ENCODE data around the gene BCAP29. TPM values are rescaled to one million over a fixed set of nuclear protein-coding genes. Genes with fewer than 3 reads are reported as not detected.

Gene BCAP29
- polyA plus RNA-seq, 4 donors = 16.8 to 39.6 (median 27.1) TPM

DNA sequence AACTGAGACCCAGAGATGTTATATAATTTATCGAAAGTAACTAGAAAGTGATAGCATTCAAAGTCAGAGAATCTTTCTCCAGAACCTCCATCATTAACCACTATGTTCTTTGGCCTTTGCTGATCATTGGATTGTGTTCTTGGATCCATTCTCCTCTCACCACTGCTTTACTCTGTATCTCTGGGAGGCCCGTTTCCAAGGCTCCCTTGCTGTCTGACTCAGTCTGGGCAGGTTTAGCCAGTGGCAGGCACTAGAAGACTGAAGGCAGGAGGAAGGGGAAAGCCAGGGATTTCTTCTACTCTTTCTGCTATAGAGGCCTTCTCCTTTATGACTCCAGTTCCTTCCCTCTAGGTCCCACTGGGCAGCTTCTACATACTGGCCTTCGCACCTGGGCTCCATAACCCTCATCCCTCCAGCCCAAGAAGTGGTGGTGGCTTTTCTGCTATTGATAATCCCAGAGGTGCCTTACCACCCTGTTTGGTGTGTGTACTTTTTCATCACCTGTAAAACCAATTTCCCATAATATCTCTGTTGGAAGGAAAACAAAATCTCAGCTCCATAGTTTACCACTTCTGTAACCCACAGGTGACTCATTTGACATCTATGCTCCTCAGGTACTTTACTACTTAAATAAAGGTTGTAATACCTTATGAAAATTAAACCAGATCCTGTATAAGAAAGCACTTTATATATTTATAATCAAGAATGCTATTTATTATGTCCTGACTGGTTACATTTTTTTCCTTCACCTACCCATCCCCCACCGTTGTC is 36.0 kb downstream of the BCAP29 start:
- Histone ChIP-seq H3K4me3 (ENCODE audit: low read depth in 1 of 3, low read length in 3 of 3) (no peak overlapping the region), H3K4me1 (ENCODE audit: control insufficient read depth in 3 of 3, insufficient read depth in 2 of 3, low read depth in 1 of 3, low read length in 2 of 3) (peaks cover 0 to 5% (median 0%) of the 10 kb centered on the region in 3 donors), H3K27ac (ENCODE audit: low read depth in 1 of 3, low read length in 2 of 3) (no peak overlapping the region), H3K9me3 (ENCODE audit: control insufficient read depth in 2 of 2, insufficient read depth in 1 of 2, low read depth in 1 of 2, low read length in 1 of 2) (no peaks in the 10 kb centered on the region), H3K36me3 (ENCODE audit: control insufficient read depth in 3 of 3, insufficient read depth in 2 of 3, low read depth in 1 of 3, low read length in 3 of 3) (peaks cover 4 to 18% (median 6%) of the 10 kb centered on the region in 3 donors), H3K27me3 (ENCODE audit: control insufficient read depth in 3 of 3, insufficient read depth in 3 of 3, low read length in 3 of 3) (no peaks in the 10 kb centered on the region)
- DNase-seq = no peak
- no peak for FAIRE-seq
- 95 to 97% (median 97%) methylated on average over 4 of the region's 4 CpGs for WGBS, 3 donors

DNA sequence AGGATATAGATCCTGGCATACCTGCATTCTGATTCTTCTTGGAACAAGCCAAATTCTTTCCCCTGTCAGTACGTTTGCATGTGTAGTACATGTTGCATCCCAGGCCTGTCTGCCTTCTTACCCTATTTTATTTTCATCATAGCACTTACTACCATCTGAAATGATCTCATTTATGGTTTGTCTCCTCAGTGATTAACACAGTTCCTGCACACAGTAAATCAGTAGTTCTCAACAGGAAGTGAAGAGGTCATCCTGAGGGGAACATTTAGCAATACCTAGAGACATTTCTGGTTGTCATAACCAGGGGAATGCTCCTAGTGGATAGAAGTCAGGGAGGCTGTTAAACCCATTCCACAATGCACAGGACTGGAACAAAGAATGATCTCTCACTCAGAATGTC is 42.4 kb downstream of the BCAP29 start:
- Histone ChIP-seq H3K27ac (ENCODE audit: low read depth in 1 of 3, low read length in 2 of 3) (peak overlapping the region in 2 of 3 donors; percentile 14 to 50), H3K4me1 (ENCODE audit: control insufficient read depth in 3 of 3, insufficient read depth in 2 of 3, low read depth in 1 of 3, low read length in 2 of 3) (peaks cover 0 to 8% (median 0%) of the 10 kb centered on the region in 3 donors), H3K36me3 (ENCODE audit: control insufficient read depth in 3 of 3, insufficient read depth in 2 of 3, low read depth in 1 of 3, low read length in 3 of 3) (peaks cover 0 to 3% (median 0%) of the 10 kb centered on the region in 3 donors), H3K27me3 (ENCODE audit: control insufficient read depth in 3 of 3, insufficient read depth in 3 of 3, low read length in 3 of 3) (no peaks in the 10 kb centered on the region), H3K9me3 (ENCODE audit: control insufficient read depth in 2 of 2, insufficient read depth in 1 of 2, low read depth in 1 of 2, low read length in 1 of 2) (no peaks in the 10 kb centered on the region), H3K4me3 (ENCODE audit: low read depth in 1 of 3, low read length in 3 of 3) (no peak overlapping the region)
- DNase-seq (peak in 1 of 2 donors; percentile 71), FAIRE-seq (no peak)
- 69 to 93% (median 72%) methylated on average over 1 of the region's 1 CpG for WGBS, 3 donors

DNA sequence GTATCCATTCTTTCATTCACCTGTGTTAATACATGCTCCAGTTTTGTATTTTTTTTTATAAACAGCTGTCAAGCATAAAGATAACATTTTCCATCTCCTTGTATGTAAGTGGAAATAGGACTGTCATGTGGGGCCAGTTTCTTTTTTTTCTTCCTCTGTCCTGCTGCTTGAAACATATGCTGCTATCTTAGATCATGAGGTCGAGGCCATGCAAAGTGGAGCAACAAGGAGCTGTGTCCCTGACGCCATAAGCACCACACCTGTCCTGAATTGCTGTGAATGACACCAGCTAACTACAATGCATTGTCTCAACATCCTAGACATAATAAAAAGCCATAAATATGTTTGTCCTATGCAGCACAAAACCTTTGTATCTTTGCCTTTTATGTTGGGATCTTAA is 42.8 kb downstream of the BCAP29 start:
- no peaks in the 10 kb centered on the region for H3K9me3 ChIP-seq (ENCODE audit: control insufficient read depth in 2 of 2, insufficient read depth in 1 of 2, low read depth in 1 of 2, low read length in 1 of 2)
- DNase-seq = peak in 1 of 2 donors; percentile 59
- peaks cover 0 to 3% (median 0%) of the 10 kb centered on the region in 3 donors for H3K36me3 ChIP-seq (ENCODE audit: control insufficient read depth in 3 of 3, insufficient read depth in 2 of 3, low read depth in 1 of 3, low read length in 3 of 3)
- peaks cover 0 to 8% (median 0%) of the 10 kb centered on the region in 3 donors for H3K4me1 ChIP-seq (ENCODE audit: control insufficient read depth in 3 of 3, insufficient read depth in 2 of 3, low read depth in 1 of 3, low read length in 2 of 3)
- no peaks in the 10 kb centered on the region for H3K27me3 ChIP-seq (ENCODE audit: control insufficient read depth in 3 of 3, insufficient read depth in 3 of 3, low read length in 3 of 3)
- WGBS, 3 donors = 37 to 68% (median 59%) methylated on average over 2 of the region's 2 CpGs
- H3K4me3 ChIP-seq (ENCODE audit: low read depth in 1 of 3, low read length in 3 of 3) = no peak overlapping the region
- no peak for FAIRE-seq
- peak overlapping the region in 1 of 3 donors; percentile 50 for H3K27ac ChIP-seq (ENCODE audit: low read depth in 1 of 3, low read length in 2 of 3)

DNA sequence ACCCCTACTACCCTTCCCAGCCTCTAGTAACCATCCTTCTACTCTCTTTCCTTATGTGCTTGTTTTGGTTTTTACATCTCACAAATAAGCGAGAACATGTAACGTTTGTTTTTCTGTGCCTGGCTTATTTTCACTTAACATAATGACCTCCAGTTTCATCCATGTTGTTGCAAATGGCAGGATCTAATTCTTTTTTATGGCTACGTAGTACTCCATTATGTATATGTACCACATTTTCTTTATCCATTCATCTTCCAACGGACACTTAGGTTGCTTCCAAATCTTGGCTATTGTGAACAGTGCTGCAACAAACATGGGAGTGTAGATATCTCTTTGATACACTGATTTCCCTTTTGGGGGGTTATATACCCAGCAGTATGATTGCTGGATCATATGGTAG is 47.0 kb downstream of the BCAP29 start:
- FAIRE-seq (no peak), DNase-seq (no peak)
- H3K9me3 ChIP-seq (ENCODE audit: control insufficient read depth in 2 of 2, insufficient read depth in 1 of 2, low read depth in 1 of 2, low read length in 1 of 2) = no peaks in the 10 kb centered on the region
- H3K4me1 ChIP-seq (ENCODE audit: control insufficient read depth in 3 of 3, insufficient read depth in 2 of 3, low read depth in 1 of 3, low read length in 2 of 3) = peaks cover 0 to 7% (median 0%) of the 10 kb centered on the region in 3 donors
- WGBS, 3 donors = 94 to 99% (median 98%) methylated on average over 4 of the region's 4 CpGs
- no peaks in the 10 kb centered on the region for H3K27me3 ChIP-seq (ENCODE audit: control insufficient read depth in 3 of 3, insufficient read depth in 3 of 3, low read length in 3 of 3)
- H3K36me3 ChIP-seq (ENCODE audit: control insufficient read depth in 3 of 3, insufficient read depth in 2 of 3, low read depth in 1 of 3, low read length in 3 of 3) = peaks cover 0 to 6% (median 5%) of the 10 kb centered on the region in 3 donors
- no peak overlapping the region for H3K27ac ChIP-seq (ENCODE audit: low read depth in 1 of 3, low read length in 2 of 3)
- no peak overlapping the region for H3K4me3 ChIP-seq (ENCODE audit: low read depth in 1 of 3, low read length in 3 of 3)

DNA sequence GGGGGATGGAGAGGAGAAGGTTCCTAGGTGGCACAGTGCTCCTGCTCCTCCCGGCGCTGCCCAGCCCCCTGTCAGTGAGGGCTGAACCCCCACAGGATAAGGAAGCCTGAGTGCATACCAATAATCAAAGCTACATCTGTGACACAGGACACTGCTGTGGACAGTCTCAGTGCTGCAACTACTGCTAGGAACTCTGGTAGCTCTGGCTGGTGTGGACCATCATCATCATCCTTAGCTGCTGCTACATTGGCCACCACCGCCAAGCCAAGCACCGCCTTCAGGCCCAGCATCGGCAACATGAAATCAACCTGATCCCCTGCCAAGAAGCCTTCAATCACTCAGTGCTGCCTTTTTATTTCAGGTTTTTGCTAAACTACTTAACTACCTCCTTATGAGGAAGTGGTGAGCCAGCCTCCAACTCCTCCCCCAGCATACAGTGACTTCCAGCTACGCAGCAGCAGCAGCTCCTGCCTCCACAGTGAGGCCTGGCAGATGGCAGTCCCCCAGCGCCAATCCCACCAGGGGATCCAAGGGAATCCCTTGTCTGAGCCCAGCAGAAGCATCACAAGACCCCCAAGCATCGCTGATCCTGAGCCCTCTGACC is 48.5 kb downstream of the BCAP29 start:
- Histone ChIP-seq H3K9me3 (ENCODE audit: control insufficient read depth in 2 of 2, insufficient read depth in 1 of 2, low read depth in 1 of 2, low read length in 1 of 2) (no peaks in the 10 kb centered on the region), H3K27ac (ENCODE audit: low read depth in 1 of 3, low read length in 2 of 3) (no peak overlapping the region), H3K4me3 (ENCODE audit: low read depth in 1 of 3, low read length in 3 of 3) (no peak overlapping the region), H3K4me1 (ENCODE audit: control insufficient read depth in 3 of 3, insufficient read depth in 2 of 3, low read depth in 1 of 3, low read length in 2 of 3) (no peaks in the 10 kb centered on the region), H3K36me3 (ENCODE audit: control insufficient read depth in 3 of 3, insufficient read depth in 2 of 3, low read depth in 1 of 3, low read length in 3 of 3) (peaks cover 0 to 6% (median 5%) of the 10 kb centered on the region in 3 donors), H3K27me3 (ENCODE audit: control insufficient read depth in 3 of 3, insufficient read depth in 3 of 3, low read length in 3 of 3) (no peaks in the 10 kb centered on the region)
- FAIRE-seq (no peak), DNase-seq (no peak)
- 88 to 91% (median 88%) methylated on average over 8 of the region's 8 CpGs for WGBS, 3 donors

DNA sequence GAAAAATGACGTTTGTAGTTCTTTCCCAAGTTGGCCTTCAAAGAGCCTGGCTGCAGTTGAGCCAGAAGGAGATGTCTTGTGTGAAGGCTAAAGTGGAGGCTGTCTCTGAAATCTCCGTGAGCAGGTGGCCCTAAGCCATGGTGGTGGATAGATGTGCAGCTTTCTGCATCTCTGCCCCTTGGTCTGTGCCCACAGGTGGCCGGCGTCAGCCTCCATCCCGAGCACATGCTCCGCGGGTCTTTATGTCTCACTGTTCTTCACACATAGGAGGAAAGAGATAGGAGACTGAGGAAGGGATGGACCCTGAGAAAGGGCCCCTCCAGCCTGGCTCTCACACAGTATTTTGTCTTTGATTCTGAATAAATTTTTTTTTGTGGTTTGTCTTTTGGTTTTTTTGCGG is 50.3 kb downstream of the BCAP29 start:
- no peaks in the 10 kb centered on the region for H3K9me3 ChIP-seq (ENCODE audit: control insufficient read depth in 2 of 2, insufficient read depth in 1 of 2, low read depth in 1 of 2, low read length in 1 of 2)
- no peak for FAIRE-seq
- WGBS, 3 donors = 89 to 92% (median 92%) methylated on average over 8 of the region's 8 CpGs
- H3K27me3 ChIP-seq (ENCODE audit: control insufficient read depth in 3 of 3, insufficient read depth in 3 of 3, low read length in 3 of 3) = no peaks in the 10 kb centered on the region
- no peaks in the 10 kb centered on the region for H3K4me1 ChIP-seq (ENCODE audit: control insufficient read depth in 3 of 3, insufficient read depth in 2 of 3, low read depth in 1 of 3, low read length in 2 of 3)
- no peak overlapping the region for H3K27ac ChIP-seq (ENCODE audit: low read depth in 1 of 3, low read length in 2 of 3)
- H3K4me3 ChIP-seq (ENCODE audit: low read depth in 1 of 3, low read length in 3 of 3) = no peak overlapping the region
- no peak for DNase-seq
- H3K36me3 ChIP-seq (ENCODE audit: control insufficient read depth in 3 of 3, insufficient read depth in 2 of 3, low read depth in 1 of 3, low read length in 3 of 3) = peaks cover 0 to 6% (median 5%) of the 10 kb centered on the region in 3 donors

DNA sequence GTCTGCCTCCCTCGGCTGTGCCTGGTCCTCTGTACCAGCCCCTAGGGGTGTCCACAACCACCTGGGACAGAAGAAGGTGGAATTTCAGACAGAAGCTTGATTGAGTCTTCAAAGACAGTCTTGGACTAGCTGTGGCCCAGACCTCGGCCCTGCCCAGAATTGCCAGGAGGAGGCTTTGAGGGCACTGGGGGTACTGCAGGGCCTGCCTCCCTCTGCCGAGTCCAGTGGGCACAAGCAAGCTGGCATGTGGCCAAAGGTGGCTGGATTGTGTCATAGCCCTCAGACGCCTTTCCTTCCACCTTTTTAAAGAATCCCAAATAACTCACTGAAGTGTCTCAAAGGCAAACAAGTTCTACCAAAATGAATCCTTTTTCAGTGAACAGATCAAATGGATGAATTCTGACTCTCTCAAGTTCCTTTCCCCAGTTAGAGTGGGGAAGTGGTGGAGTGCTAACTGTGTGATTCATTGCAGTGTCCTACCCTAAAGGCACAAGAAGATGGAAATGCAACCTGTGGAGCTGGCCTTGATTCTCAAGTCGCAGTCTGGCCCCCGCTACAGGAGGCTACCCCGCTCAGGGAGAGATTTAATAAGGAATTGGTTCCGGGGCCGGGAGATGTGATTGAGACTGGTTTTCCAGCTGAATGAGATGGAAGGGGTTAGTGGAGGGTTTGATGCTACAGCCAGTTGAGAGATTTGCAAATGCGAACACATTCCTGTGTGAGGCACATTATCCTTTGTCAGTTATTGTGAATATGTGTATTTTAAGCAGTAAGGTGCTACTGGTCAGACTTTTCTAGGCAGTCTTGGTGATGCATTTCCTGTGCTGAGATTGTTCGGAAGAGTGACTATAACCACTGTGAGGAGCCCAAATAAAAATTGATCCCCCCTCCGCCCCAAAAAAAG is 51.8 kb downstream of the BCAP29 start:
- Histone ChIP-seq H3K4me3 (ENCODE audit: low read depth in 1 of 3, low read length in 3 of 3) (no peak overlapping the region), H3K27ac (ENCODE audit: low read depth in 1 of 3, low read length in 2 of 3) (no peak overlapping the region), H3K4me1 (ENCODE audit: control insufficient read depth in 3 of 3, insufficient read depth in 2 of 3, low read depth in 1 of 3, low read length in 2 of 3) (no peaks in the 10 kb centered on the region), H3K36me3 (ENCODE audit: control insufficient read depth in 3 of 3, insufficient read depth in 2 of 3, low read depth in 1 of 3, low read length in 3 of 3) (peaks cover 0 to 6% (median 5%) of the 10 kb centered on the region in 3 donors), H3K9me3 (ENCODE audit: control insufficient read depth in 2 of 2, insufficient read depth in 1 of 2, low read depth in 1 of 2, low read length in 1 of 2) (no peaks in the 10 kb centered on the region), H3K27me3 (ENCODE audit: control insufficient read depth in 3 of 3, insufficient read depth in 3 of 3, low read length in 3 of 3) (no peaks in the 10 kb centered on the region)
- no peak for DNase-seq
- no peak for FAIRE-seq
- 92 to 94% (median 93%) methylated on average over 12 of the region's 12 CpGs for WGBS, 3 donors

DNA sequence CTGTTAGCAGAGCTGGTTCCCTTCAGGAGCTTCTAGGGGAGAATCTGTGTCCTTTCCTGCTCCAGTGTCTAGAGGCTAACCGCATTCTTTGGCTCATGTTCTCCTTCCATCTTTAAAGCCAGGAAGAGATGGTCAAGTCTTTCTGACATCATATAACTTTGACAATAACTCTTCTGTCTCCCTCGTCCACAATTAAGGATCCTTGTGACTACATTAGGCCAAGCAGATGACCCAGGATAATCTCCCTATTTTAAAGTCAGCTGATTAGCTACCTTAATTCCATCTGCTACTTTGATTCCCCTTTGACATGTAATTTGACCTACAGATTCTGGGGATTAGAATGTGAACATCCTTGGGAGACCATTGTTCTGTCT is 52.4 kb downstream of the BCAP29 start:
- Histone ChIP-seq H3K4me1 (ENCODE audit: control insufficient read depth in 3 of 3, insufficient read depth in 2 of 3, low read depth in 1 of 3, low read length in 2 of 3) (no peaks in the 10 kb centered on the region), H3K27me3 (ENCODE audit: control insufficient read depth in 3 of 3, insufficient read depth in 3 of 3, low read length in 3 of 3) (no peaks in the 10 kb centered on the region), H3K4me3 (ENCODE audit: low read depth in 1 of 3, low read length in 3 of 3) (no peak overlapping the region), H3K9me3 (ENCODE audit: control insufficient read depth in 2 of 2, insufficient read depth in 1 of 2, low read depth in 1 of 2, low read length in 1 of 2) (no peaks in the 10 kb centered on the region), H3K36me3 (ENCODE audit: control insufficient read depth in 3 of 3, insufficient read depth in 2 of 3, low read depth in 1 of 3, low read length in 3 of 3) (peaks cover 0 to 6% (median 5%) of the 10 kb centered on the region in 3 donors), H3K27ac (ENCODE audit: low read depth in 1 of 3, low read length in 2 of 3) (no peak overlapping the region)
- DNase-seq (no peak), FAIRE-seq (no peak)
- 90 to 91% (median 91%) methylated on average over 2 of the region's 2 CpGs for WGBS, 3 donors
